ENCODE data around the gene THG1L. TPM values are rescaled to one million over a fixed set of nuclear protein-coding genes. Genes with fewer than 3 reads are reported as not detected.

THG1L gene
- total RNA-seq, 1 experiment from 2014 or later: 36.2 TPM

DNA sequence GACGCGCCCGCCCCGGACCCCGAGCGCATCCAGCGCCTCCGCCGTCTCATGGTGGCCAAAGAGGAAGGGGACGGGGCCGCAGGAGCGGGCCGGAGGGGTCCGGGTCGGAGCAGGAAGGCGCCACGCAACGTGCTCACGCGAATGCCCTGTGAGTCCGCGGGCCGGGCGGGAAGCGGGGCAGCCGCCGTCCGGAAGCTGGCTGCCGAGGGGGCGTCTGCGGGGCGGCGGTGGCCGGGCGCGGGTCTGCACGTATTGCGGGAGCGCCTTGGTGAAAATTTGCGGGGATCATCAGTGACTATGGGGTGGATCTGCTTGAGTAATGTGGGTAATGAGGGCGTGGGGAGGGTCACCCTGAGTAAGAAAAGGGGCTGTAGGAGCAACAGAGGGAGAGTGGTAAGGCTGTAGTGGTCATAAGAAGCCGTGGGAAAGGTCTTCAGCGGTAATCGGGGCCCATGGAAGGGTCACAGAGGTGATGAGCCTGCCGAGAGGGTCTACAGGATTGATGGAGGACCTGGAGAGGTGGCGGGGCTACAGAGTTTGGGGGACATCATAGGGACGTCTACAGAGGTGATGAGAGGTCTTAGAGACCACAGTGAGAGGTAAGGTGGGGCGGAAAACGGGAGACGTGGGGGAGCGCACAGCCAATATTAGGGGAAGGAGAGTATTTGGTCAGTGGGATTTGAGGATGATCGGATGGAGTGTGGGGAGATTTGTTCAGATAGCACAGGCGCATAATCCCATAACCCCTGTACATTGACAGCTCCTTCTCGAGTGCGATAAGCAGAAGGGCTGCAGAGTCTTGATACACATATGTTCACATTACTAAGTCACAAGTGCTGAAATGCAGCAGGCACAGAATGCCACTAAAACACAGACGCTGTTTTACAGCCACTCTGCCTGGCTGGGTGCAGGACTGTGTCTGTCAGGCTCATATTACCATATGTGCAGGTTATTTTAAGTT is 13.1 kb downstream of the THG1L start:
- DNase-seq: peak; percentile 41
- Histone ChIP-seq H3K27me3 (no peaks in the 10 kb centered on the region), H3K4me3 (peak overlapping the region; percentile 71), H3K9me3 (no peaks in the 10 kb centered on the region), H3K36me3 (peaks cover 3% of the 10 kb centered on the region)

DNA sequence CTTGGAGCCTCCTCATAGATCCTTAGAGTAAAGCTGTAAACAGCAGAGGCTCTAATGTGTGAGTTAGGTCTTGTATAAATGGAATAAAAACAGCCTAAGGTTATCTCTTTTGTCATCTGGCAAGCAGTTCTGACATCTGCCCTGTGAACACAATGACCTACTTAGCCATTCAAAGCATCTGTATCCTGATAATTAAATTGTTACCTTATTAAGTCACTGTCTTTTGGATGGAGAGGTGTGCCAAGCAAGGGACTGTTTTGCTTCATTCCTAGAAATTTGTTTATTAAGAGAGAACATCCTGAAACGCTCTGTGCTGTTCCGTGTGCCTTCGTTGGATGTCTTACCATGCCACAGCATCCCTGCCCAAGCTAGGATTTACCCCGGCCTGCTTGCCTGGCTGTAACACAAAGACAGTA is 13.8 kb downstream of the THG1L start:
- DNase-seq: no peak
- peaks cover 3% of the 10 kb centered on the region for H3K36me3 ChIP-seq
- H3K27me3 ChIP-seq: no peaks in the 10 kb centered on the region
- H3K9me3 ChIP-seq: no peaks in the 10 kb centered on the region
- H3K4me3 ChIP-seq: peak overlapping the region; percentile 71

DNA sequence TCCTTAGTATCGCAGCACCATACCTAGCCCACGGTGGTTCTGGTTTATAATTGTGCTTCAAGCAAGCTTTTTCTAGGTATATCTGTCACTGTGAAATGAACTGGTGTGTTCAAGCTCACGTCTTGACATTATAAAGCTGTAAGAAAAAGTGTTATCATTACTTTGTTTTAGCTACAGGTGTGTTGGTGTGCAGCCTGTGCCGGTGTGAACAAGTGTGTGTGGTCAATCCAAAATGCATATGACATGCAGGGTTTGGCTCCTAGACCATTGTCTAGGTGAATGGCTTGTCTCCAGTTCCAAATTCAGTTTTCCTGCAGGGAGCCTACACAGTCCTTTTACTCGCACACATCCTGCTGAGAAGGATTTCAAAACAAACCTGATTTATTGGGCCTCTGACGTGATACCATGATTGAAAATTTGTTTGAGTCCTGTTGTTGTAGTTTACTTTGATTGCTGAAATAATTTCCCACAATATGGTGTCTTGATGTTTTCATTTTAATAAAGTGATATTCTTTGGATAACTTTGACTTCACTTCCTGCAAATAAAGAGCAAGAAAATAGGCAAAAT is 16.0 kb downstream of the THG1L start:
- no peak for DNase-seq
- Histone ChIP-seq H3K27me3 (no peaks in the 10 kb centered on the region), H3K4me3 (no peak overlapping the region), H3K36me3 (peaks cover 15% of the 10 kb centered on the region), H3K9me3 (no peaks in the 10 kb centered on the region)

DNA sequence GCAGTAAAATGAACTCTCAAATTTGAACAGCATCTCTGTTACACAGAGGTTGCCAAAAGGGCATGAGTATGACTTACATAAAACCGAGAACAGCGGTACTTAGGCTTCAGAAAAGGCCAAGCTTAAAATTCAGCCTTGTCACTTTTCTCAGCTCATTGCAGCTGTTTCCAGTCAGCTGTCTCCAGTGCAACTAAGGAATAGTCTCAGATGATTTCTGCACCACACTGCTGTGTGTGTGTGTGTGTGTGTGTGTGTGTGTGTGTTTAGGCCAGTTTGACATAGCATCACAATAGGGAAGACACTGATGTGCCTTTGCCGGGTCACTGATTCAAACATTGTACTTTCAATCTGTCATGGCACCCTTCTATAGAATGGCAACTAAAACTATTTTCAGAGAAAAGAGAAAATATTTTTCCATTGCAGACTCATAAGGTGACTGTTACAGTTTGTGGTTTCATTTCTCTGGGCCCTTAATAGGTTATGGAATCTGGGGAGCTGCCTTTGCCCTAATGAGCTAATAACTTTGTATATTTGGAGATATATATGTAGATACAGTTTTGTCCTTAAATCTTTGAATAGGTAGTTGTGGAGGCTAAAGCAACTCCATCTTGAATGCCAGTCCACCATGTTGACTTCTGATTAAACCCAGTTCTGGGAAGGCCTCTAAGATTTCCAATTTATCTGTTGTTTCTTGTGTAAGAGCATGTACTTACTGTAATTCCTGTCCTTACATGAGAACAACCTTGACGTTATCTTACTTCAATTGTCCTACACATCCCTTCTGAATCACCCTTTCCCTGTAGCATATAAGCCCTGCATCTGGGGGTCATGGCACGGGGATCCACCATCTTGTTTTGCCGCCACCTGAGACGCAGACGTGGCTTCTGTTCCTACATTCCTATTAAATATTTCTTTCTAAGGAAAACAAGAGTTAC is 16.8 kb downstream of the THG1L start:
- no peaks in the 10 kb centered on the region for H3K9me3 ChIP-seq
- no peak for DNase-seq
- H3K27me3 ChIP-seq: no peaks in the 10 kb centered on the region
- no peak overlapping the region for H3K4me3 ChIP-seq
- peaks cover 18% of the 10 kb centered on the region for H3K36me3 ChIP-seq

DNA sequence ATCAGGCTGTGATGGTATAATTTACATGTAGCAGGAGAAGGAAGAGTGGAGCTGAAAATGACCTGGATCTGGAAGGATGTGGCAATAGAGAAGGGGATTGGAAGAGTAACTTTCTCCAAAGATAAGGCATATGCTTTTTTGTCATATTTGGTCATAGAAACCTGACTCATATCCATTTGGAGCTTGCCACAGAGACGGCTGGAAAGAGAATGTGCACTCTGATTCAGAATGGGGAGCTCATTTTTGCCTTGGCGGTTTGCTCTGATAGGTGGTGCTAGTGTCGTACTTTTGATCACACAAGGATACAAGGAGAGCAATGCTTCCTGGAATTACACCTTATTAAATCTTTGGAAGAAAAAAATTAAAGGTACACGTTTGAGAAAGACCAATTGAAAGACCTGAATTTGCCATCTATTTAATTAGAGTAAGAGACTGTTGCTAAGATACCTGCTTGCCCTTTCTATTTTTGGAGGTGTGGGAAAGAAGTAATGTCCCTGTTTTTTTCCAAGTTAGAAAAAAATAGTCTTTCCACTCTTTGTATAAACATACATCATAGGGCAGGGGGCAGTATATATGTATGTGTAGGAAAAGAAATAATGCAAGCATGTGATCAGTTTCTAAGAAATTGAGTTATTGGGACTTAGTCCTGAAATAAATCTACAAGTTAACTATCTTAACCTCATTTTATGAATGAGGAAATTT is 17.7 kb downstream of the THG1L start:
- DNase-seq: peak; percentile 40
- H3K4me3 ChIP-seq: no peak overlapping the region

DNA sequence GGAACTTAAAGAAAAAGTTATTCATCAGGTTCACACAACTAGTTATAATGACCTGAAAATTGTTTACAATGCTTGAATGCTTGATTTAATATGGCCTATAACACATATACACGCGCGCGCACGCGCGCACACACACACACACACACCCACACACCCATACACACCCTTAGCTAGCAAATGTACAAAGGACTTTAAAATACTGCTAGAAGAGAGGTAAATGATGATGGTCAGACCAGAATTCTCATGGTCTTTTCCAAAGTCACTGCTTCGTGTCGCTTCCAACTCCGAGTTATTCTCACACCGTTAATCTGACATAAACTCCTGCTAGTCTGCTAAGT is 18.2 kb downstream of the THG1L start:
- H3K9me3 ChIP-seq: no peaks in the 10 kb centered on the region
- peaks cover 26% of the 10 kb centered on the region for H3K36me3 ChIP-seq
- no peak for DNase-seq
- no peak overlapping the region for H3K4me3 ChIP-seq
- H3K27me3 ChIP-seq: no peaks in the 10 kb centered on the region

More for the DNA sequence above, 17.7 kb downstream of the THG1L start:
- Histone ChIP-seq H3K36me3 (peaks cover 22% of the 10 kb centered on the region), H3K9me3 (no peaks in the 10 kb centered on the region), H3K27me3 (no peaks in the 10 kb centered on the region)

DNA sequence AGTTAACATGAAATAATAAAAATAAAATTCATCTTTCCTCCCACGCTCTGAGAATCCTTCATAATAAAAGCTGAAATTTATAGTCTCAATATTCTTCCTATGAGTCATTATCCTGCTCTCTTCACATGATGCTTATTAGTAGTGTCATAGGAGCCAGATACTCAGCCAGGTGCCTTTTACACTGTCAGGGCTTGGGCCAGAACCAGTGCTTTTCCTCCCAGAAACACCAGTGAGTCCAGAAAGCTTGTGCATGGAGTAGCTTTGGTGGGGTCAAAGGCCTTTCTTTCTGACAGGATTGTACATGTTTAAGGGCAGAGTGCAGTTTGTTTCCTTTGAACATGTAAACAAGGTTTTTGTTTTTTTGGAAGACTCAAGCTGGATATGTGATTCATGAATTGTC is 19.1 kb downstream of the THG1L start:
- Histone ChIP-seq H3K9me3 (no peaks in the 10 kb centered on the region), H3K27me3 (no peaks in the 10 kb centered on the region), H3K4me3 (no peak overlapping the region), H3K36me3 (peaks cover 30% of the 10 kb centered on the region)
- DNase-seq: peak; percentile 31

DNA sequence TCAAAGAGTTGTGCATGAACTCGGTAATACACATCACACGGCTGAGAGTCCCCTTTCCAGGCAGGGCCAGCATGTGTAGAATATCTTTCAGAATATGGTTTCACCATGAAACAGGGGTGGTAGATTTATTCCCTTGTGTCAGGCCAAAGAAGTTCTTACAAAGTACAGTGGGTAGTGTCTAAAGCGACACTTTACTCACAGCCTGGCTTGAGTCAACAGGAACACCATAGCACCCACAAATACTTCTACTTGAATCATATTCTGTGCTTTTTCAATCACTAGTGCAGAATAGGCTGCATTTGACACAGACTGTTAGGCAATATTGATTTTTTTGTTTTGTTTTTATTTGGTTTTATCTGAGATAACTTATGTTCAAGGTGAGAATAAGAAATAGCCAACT is 24.9 kb downstream of the THG1L start:
- Histone ChIP-seq H3K9me3 (no peaks in the 10 kb centered on the region), H3K36me3 (peaks cover 45% of the 10 kb centered on the region), H3K4me3 (no peak overlapping the region), H3K27me3 (no peaks in the 10 kb centered on the region)
- DNase-seq: no peak

DNA sequence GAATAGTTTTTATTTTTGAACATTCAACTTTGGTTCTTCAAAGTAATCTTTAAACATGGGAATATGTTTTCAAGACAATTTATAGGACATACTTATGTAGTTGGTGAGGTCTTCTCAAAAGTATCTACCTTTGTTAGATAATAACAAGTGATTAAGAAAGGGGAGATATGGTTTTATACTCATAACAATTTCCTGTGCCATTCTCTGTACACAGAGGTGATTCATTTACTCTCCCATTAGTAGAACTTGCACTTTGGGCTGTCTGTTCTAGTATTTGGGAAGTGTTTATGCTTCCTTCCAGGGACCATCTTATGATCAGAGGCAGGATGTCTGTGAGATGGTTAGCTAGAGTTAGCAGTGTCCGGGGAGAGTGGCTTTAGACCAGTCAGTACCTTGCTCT is 27.5 kb downstream of the THG1L start:
- Histone ChIP-seq H3K27me3 (no peaks in the 10 kb centered on the region), H3K36me3 (peaks cover 31% of the 10 kb centered on the region), H3K4me3 (no peak overlapping the region), H3K9me3 (no peaks in the 10 kb centered on the region)
- no peak for DNase-seq

DNA sequence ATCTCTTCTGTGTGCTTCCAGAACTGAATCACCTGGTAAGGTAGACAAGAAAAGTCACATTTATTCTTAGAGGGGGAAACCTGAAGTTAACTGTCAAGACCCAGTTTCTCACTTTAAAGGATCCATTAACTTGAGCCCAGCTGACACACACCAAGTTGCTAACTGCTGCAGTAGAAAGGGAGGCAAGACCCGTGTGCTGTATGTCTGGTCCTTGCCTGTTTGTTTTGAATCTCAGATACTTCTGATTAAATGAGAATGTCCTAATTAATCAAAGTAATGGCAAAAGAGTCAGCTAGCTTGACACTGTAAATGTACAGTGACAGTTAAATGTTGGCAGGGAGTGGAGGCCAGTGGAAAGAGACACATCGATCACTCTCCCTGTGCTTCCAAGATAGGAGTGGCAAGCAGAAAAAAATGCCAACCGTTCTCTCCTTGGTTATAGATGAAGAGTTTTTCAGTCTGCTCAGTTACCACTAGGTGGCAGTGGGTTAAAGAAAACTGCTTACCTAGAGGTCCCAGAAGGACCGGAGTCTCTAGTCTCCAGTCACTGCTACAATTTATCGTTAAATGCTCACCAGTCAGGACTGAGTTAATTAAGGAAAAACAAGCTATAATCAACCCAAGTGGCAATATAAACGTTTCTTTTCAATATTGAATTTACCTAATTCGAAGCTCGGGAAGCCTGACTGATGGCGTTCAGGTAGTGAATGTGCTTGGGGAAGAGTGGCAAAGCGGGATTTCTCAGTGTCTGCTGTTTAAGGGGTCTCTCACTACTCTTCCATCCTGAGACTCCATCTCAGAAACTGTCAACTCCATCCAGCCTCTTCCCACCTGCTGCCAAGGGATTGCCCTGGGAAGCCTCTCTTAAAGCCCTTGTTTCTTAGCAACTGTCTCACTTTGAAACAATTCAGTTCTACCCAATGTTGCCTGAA is 30.7 kb downstream of the THG1L start:
- Histone ChIP-seq H3K36me3 (peaks cover 12% of the 10 kb centered on the region), H3K9me3 (no peaks in the 10 kb centered on the region), H3K27me3 (no peaks in the 10 kb centered on the region), H3K4me3 (no peak overlapping the region)
- no peak for DNase-seq

DNA sequence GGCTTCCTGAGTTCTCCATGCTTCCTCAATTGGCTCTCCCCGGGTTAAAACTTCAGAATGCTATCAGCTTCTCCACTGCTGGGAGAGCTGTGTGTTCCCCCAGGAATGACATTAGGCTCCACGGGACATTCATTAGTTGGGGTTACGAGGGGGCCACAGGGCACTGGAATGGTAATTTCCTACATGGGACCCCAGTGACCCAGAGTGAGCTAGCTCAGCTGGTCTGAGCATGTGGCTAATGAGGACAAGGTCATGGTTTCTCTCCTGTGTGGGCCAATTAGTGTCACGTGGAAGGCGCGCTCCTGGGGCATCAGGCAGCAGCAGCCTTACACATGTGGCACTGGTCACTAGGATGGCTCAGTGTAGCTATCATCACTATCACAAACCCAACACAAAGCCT is 33.3 kb downstream of the THG1L start:
- Histone ChIP-seq H3K27me3 (no peaks in the 10 kb centered on the region), H3K36me3 (peaks cover 7% of the 10 kb centered on the region; the same call in 1 of the 2 replicates), H3K4me3 (no peak overlapping the region), H3K9me3 (no peaks in the 10 kb centered on the region)
- no peak for DNase-seq

DNA sequence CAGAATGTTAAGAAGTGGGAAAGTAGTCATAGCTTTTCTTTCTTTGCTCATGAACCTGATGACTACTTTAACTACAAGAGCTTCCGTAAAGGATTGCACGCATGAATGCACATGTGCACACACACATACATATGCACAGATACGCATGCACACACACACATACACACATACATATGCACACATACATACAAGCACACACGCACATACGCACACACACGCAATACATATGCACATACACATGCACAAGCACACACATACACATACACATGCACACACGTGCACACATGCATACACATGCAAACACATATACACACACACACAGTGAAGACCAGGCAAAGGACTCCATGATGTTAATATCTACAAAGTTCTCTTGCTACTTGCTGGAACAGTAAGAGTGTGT is 35.2 kb downstream of the THG1L start:
- DNase-seq: no peak
- Histone ChIP-seq H3K27me3 (no peaks in the 10 kb centered on the region), H3K9me3 (no peaks in the 10 kb centered on the region; the same call in 1 of the 2 replicates), H3K4me3 (no peak overlapping the region), H3K36me3 (peaks cover 2% of the 10 kb centered on the region; the same call in 1 of the 2 replicates)

DNA sequence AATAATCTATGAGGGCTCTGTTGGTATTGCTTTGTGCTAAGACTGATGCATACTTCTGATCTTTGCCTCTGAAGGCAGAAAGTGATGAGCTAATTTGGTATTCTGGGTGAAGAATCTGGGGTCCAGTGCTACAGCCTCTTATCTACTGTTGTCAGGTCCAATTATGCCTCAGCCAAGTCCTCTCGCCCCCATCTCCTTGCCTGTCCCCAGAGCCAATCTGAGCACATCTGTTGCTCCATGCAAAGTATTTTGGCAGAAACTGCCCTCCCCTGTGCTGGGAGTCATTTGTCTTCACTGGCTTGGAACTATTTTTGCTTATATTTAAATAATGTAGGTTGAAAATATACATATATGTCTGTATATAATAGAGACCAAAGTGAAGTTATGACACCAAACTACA is 35.7 kb downstream of the THG1L start:
- DNase-seq: no peak
- H3K36me3 ChIP-seq: no peaks in the 10 kb centered on the region
- H3K27me3 ChIP-seq: no peaks in the 10 kb centered on the region

DNA sequence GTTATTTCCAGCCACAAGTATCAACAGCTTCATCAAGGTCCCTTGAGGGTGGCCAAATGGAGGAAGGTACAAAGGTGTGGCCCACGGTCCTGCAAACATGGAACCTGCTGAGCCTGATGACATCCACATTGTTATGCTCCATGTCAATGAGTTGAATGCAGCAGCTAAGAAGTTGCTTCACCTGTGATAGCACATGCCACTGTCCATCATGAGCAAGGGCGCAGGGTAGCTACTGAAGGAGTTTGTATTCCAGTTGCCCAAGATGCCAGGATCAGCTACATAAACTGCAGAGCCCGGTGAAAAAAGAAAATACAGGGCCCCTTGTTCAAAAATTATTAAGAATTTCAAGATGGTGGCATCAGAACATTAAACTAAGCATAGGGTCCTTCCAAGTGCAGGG is 36.5 kb downstream of the THG1L start:
- H3K27me3 ChIP-seq: no peaks in the 10 kb centered on the region
- H3K4me3 ChIP-seq: no peak overlapping the region

More for the DNA sequence above, 35.7 kb downstream of the THG1L start:
- H3K9me3 ChIP-seq: no peaks in the 10 kb centered on the region; the same call in 1 of the 2 replicates
- H3K4me3 ChIP-seq: no peak overlapping the region

DNA sequence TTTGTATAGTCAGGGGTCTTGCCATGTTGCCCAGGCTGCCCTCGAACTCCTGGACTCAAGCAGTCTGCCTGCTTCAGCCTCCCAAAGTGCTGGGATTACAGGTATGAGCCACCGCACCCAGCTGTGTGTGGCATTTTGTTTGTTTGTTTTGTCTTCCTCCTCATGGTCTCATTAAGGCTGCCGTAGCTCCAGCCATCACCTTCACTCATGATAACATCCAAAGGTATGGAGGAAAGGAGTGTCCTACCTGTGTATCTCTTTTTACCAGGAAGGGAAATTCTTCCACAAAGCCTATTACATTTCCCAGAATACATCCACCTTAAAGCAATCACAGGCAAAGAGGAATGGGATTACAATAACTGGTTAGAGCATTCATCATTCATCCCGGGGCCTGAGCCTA is 39.4 kb downstream of the THG1L start:
- Histone ChIP-seq H3K27me3 (no peaks in the 10 kb centered on the region), H3K4me3 (no peak overlapping the region), H3K36me3 (no peaks in the 10 kb centered on the region), H3K9me3 (no peaks in the 10 kb centered on the region; the same call in 1 of the 2 replicates)
- DNase-seq: no peak

More for the DNA sequence above, 36.5 kb downstream of the THG1L start:
- DNase-seq: no peak
- Histone ChIP-seq H3K36me3 (no peaks in the 10 kb centered on the region), H3K9me3 (no peaks in the 10 kb centered on the region; the same call in 1 of the 2 replicates)
